NCI-H2171 treated with DMSO at 0.1 percent for 48 hours (cell line): ENCODE data around the gene GNAO1.

Experiments used
- DNase-seq: peaks from one replicate; lab custom pipeline; 2025; lab: John Stamatoyannopoulos, UW

GNAO1 gene

DNA sequence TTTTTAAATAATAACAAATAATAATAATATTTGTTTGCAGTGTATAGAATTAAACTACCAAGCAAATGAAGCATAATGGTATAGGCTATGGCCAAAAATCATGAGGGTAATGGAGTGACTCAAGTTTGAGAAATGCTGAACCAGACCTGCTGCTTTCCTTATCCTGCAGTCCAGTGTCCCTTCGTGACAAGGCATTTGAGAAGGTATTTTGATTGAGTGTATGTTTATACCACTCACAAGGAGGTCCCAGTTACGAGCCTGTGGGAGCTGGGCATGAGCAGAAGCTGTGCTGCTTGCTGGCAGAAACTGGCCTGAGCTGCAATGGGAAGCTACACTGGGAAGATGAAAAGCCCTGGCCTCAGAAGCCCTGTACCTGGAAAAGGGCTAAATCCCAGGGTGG, 50.3 kb downstream of the GNAO1 start:
- no peak for DNase-seq

- DNase-seq, result no peak
These were observed 51.5 kb downstream of the GNAO1 start for GRCh38 chr16:56242740-56243139.

DNA sequence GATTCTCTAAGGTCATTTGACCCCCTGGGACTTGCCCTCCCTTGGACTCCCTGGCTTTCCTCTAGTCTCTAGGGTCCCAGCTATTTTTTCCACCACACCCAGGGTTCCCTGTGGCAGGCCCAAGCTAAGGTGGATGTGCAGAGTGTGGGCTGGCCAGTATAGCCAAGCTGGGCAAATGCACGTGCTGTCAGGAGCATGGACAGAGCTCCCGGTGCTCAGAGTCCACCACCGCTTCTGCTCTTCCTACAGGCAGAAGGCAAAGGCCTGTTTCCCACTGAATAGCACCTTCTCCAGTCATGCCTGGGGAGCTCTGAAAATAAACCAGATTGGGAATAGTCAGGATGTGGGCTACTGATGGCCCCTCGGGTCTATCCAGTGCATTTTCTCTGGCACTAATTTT, 53.3 kb downstream of the GNAO1 start:
- no peak for DNase-seq

DNA sequence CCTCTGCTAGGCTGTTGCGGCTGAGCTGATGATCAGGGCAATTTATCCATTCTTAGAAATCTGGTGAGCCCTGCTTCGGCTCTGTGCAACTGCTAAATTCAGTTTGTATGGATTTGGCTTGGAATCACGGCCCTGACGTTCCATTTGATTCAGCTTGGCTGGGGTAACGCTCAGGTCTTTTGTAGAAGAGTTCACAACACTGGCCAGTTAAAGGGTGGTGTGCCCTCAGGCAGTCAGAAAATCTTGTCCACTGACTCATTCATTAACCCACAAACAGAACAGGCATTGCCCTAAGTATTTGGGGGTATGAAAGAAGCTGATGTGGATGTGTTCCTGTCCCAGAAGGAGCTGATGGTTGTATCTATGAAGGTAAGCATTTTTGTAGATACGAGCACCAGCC, 53.9 kb downstream of the GNAO1 start:
- DNase-seq, result no peak

GRCh38 chr16:56246051-56246817, 54.9 kb downstream of the GNAO1 start:
- DNase-seq, result no peak

DNA sequence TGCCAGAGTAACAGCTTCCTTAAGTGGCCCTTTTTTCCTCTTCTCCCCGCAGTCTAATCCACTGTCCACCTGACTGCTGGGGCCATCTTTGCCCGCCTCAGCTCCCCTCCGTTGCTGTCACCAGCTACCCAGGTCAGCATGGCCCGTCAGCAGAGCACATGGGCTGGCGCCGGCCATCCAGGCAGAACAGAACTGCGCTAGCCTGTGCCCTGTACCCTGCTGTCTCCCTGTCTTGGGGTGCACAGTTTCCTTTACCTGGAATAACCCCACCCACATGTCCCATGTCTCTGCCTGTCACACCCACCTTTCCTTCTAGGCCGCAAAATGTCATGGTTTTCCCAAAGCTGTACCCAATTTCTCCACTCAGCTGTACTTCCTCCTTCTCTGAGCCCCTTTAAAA, 55.7 kb downstream of the GNAO1 start:
- no peak for DNase-seq

DNA sequence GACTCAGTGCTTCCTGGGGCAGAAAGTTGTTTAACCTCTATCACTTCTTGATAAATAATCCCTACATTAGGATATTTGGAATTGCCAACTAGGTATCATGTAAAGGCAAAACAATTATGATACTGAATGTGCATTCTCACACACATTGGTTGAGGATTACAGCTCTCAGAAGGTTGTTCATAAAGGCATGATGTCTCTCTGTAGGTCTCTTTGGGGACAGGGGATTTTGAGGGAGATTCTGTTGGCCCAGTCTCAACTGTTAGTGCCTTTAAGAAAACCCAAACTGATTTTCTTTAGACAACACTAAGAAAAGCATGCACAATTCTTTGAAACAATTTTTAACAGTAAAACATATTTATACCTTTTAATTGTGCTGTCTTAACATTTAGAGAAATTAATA, 56.5 kb downstream of the GNAO1 start:
- no peak for DNase-seq

DNA sequence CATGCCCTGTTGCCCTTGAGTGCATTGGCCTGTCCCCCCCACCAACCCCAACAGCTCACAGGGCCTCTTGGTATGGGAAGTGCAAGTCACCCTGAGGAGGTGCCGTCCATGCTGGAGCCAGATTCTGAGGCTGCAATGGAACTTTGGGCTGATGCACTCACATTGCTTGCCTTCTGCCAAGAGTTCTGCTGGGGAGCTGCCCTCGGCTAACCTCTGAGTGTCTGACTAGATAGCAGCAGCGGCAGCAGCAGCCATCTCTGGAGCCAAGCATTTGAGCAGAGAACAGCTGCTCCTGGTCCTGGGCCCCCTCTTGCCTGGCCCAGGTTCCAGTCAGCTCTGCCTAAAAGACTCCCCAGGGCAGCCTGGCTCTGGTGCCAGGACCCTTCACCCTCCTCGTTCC, 61.5 kb downstream of the GNAO1 start:
- DNase-seq, result no peak

GRCh38 chr16:56255904-56256303, 64.6 kb downstream of the GNAO1 start:
- no peak for DNase-seq

DNA sequence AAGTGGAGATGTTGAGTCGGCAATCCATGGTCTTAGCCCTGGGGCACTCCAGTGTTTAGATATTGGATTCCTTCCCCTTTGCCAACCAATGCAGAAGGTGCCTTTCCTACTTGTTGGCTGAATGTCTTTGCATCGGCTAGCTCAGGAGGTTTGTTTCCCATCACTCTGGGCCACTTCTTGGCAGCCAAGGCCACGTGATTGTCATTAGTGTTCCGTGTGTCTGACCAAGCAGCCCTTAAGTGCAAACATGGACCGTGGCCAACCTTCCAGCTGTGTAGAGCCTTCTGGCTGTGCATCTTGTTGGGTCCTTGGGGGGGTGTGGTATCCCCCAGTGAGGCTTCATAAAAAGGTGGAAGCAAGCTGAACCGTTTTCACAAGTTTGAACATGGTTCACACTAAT, 66.0 kb downstream of the GNAO1 start:
- DNase-seq, result peak; percentile 79

DNA sequence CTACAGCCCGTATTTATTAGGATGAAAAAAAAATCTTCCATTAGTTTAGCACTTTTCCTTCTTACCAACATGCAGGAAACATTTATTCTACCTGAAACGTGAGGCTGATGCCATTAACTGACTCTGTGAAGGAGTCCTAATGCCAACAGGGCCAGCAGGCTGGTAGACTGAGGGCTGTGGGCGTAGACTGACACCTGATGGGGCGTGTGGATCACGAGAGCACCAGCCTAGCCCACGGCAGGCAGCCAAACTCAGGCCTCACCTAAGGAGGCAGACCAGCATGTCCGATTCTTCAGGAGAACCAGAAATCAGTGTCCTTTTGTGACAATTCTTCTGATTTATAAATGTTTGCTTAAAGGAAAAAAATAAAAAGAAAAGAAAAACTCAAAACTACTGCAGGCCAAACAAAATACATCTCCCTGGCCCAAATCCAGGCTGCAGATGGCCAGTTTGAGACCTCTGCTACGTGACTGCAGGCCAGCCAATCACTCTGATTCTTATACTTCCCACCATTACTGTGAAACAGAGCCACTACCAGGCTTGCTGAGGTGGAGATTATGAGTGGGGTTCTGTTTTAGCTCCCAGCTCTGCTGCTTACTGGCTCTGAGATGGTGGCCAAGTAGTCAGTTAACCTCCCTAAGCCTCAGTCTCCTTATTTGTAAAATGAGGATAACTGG, 66.5 kb downstream of the GNAO1 start:
- DNase-seq, result peak; percentile 33

DNA sequence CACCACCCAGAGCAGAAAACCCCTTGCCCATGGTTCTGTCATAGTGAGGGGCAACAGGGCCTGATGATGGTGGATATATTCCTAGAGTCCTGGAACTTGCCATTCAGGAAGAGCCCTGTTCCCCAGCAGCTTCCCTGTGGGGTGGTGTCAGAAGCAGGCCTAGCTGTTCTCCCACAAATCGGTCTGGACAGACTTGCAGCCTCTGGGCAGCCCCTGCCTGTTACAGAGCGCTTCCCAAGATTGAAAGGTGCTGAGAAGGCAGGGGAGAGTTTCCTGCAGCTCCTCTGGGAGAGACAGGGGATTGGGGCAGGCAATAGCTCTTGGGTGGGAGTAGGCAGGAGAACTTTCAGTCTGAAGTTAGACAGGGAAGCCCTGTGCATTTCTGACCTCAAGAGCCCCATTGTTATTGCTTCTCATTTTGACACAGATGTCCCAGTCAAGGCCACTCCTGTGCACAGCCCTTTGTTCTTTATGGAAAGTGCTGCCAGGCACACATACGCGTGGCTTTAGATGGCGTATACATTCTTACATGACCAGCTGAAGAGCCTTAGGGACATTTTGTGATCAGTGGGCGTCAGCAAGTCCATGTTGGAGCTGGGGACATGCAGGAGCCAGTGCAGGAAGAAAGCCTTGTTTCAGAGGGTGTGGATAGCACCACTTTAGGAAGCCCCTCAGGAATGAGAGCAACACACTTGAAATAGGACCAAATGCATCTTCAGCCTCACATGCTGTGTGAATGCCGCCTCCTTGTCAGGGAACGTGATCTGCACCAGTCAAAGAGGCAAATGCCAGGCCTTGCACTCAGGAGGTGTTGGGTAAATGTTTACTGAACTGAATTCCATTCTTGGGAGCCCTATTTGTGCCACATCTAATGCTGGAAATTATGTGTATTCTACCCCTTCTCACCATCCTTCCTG, 67.5 kb downstream of the GNAO1 start:
- DNase-seq, result no peak

- no peak for DNase-seq
These were observed 68.1 kb downstream of the GNAO1 start for GRCh38 chr16:56259425-56259779.

DNA sequence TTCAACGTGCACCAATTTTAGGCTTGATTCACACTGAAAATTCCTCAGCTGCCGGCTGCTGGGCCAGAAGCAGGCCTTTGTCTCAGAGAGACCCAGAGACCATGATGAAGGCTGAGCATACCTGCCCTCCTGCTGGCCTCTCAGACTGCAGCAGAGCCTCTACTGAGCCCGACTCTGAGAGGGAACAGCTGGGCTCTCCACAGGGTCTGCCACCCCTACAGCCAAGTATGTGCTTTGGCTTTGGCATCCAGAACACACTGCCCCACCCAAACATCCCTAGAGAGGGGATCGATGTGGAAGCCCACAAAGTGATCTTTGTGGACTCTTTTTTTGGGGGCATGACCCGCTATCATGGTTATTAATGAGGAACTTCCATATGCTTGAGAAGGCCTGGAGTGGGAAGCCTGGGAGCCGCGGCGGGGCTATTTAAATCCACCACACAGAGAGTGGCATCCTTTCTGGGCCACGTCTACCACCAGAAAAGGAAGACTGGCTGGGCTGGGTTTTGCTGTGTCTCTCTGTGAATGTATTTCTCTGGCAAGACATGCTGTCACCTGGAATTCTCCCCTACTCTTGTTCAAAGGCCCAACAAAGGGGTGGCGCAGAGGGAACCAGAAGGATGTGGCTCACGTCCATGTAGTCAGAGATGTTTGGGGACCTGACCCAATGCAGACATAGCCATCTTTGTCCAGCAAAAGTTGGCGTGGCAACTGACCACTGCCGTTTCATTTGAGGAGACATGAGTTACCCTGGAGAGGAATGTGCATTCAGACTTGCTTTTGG, 69.3 kb downstream of the GNAO1 start:
- DNase-seq, result no peak

GRCh38 chr16:56261656-56262055, 70.4 kb downstream of the GNAO1 start:
- no peak for DNase-seq

- peak; percentile 60 for DNase-seq
These were observed 70.9 kb downstream of the GNAO1 start for GRCh38 chr16:56262148-56262547.

DNA sequence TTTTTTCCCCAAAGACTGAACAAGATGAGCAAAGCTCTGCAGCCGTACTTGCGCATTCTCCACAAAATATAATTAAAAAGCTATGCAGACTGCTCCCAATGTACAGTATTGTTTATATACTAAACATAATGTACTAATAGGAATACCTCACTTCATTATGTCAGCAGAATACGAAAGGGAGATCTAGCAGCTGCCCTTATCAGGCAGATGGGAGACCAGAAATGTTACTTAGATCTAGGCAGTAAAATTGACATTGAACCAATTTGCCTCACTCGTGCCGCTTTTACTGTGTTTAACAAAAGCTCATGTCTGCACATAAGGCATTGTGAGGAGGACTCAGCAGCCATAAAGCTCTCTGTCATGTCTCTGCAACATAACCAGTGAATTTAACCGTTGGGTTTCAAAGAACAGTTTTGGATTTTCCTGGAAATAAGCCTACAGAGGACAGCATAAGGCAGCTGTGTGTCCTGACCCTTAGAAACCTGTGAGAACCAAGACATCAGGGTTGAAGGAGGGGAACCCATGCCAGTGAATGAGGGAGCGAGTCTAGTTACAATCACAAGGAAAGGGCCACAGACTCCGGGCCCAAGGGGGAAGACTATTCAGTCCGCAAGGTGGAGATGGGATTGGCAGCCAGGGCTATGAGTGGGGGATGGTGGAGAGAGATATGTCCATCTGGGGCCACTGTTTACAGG, 71.4 kb downstream of the GNAO1 start:
- peak; percentile 19 for DNase-seq

GRCh38 chr16:56263711-56264608, 72.7 kb downstream of the GNAO1 start:
- peak; percentile 70 for DNase-seq

DNA sequence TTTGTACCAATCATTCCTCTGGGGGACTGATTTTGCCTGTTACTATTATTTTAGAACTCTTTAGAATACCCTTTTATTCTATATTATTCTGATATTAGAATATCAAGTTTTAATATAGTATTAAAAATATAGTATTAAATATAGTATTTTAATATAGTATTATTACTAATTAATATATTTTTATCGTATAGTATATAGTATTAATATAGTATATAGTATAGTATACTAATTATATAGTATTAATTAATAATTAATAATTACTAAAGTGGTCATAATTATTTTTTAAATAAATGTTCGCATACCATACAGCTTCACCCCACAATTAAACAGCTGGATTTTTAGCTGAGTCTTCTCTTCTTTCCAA, 73.3 kb downstream of the GNAO1 start:
- DNase-seq, result no peak

DNA sequence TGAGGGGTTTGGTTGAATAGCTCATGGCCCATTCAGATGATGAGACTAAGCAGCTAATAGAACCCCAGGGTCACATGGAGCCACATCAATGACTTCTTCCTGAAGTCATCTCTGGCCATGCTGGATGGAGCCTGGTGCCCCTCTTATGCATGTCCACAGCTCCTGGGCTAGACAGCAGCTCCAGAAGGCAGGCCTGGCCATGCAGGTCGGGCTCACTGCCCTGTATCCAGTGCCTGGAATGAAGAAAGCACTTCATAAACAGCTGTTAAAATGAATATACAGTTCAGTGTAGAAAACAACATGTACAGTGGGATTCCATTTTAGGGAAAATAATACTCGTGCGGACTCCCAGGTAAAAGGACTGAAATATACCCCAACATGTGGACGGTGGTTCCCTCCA, 73.9 kb downstream of the GNAO1 start:
- DNase-seq, result no peak
